GM18867 (cell line): ENCODE results near the gene EIF3B.
"Not testable (repeated sequence)": the region's sequence is repeated elsewhere in the genome, so short reads cannot be mapped to it uniquely, and the experiment has no call there.

Experiments
- ATAC-seq: cut with Tn5 transposase; IDR thresholded peaks from one replicate; pipeline ENCODE4 v1.9.1; 2021; ENCODE audit warnings: mild to moderate bottlenecking, moderate library complexity; ENCODE audit not compliant: unreplicated experiment

EIF3B gene

DNA sequence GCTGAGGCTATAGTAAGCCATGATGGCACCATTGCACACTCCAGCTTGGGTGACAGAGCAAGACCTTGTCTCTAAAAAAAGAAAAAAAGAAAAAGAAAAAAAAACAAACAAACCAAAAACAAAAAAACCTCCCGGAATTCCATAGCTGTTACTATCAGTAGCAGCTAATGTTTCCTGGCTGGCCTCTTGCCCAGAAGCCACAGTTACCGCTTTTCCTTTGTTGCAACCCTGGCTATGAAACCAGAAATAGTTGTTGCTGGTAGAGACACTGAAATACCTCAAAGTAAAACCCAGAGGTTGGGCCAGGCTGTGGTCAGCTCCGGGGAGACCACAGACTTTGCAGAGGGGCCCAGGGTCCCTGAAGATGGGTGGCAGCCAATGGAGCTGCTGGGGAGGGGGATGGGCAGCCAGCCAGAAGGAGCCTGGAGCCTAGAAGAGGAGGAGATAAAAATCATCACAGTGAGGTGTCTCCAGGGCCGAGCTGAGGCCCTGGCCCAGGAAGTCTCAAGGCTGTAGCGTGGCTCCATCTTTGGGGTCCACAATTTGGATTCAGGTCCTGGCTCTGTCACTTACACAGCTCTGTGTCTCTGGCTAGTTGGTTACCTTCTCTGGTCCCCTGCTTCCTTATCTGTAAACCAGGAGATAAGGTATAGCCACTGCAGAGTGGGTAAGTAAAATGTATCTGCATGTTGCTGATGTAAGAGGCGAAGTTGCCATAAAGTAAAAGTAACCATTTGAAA, 45.4 kb downstream of the EIF3B start:
- ATAC-seq, result no peak

DNA sequence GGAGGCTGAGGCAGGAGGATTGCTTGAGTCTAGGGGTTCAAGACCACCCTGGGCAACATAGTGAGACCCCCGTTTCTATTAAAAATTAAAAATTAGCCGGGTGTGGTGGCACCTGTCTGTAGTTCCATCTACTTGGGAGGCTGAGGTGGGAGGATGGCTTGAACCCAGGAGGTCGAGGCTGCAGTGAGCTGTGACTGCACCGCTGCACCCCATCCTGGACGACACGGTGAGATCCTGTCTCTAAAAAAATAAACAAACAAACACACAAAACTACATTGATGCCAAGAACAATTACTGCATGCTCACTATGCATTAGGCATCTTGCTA, 48.0 kb downstream of the EIF3B start:
- no peak for ATAC-seq

DNA sequence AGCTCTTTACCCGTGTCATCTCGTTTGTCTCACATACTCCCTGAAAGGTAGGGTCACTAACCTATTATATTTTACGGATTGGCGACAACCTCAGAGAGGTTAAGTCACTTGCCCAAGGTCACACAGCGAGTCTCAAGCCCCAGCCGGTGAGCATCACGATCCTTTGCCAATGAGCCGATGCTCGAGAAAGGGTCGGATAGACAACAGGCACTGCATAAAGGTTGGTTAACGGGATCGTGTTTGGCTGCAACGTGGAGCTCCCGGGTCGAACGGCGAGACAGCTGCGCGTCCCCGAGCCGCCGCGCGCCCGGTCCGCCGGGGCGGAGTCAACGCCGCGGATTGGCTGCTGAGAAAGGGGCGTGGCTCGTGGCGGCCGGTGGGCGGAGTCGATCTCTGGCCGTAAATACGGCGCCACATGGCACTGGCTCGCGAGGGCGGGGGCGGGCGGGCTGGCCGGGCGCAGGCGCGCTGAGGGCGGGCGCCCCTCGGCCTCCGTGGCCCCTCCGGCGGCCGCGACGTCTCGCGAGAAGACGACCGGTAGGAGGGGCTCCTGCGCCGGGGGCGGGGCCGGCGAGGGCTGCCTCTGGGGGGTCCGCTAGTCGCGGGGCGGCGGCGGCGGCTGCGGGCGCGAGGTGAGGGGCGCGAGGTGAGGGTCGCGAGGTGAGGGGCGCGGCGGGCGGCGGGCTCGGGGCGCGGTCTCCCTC, 48.5 kb downstream of the EIF3B start, which contains the start of gene CHST12:
Gene CHST12 (plus strand): TSS at position 598 of the 704 bp plus-strand sequence. CDS start 29,029 bp downstream, outside the sequence.
- ATAC-seq, result peak; percentile 42

DNA sequence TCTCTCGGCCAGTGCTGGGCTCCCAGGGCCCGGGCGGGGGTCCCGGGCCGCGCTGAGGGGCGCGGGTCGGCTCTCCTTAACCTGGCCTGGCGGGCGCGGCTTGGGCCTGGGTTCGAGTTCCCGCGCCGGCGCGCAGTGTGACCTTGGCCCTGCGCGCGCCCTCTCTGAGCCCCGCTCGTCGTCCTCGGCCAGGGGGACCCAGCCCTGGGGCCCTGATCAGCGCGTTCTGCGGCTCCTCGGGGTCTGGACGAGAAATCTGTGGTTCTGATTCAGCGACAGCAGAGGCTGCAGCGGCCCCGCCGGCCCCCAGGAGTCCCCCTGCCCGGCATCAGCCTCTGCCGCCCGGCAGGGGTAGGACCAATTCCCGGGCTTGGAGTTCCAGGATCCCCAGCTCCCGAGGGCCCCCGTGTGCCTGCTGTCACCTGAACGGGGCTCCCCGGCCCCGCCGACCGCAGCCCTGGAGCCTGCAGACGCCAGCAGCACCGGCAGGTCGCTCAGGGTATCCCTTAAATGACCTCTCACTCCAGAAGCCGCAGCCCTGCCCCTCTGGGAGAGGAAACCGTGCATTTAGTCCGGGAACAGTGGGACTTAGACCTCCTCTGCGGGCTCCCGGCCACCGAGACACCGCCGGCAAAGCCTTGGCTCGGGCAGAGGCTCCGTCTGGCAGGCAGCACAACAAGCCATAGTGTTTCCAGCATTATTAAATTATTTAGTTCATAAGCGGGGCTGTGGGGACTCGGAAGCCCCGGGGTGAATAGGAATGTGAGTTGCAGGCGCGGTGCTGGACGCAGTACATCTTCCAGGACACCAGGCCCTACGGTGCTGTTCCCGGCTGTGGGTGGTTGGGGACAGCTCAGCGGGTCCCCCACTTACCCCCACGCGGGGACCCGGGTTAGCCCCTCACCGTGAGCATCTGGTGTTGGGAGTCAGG, 49.4 kb downstream of the EIF3B start:
- ATAC-seq, result peak; percentile 1

GRCh38 chr7:2404714-2405119, 50.1 kb downstream of the EIF3B start:
- ATAC-seq, result no peak

DNA sequence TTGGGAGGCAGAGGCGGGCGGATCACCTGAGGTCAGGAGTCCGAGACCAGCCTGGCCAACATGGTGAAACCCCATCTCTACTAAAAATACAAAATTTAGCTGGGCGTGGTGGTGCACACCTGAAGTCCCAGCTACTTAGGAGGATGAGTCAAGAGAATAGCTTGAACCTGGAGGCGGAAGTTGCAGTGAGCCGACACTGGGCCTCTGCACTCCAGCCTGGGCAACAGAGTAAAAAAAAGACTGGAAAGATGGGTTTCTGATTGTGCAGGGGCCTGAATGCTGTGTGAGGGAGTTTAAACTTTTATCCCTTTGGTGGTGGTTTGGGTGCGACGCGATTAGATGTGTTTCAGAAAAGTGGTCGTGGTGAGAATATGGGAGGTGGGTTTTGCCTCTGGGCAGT, 50.6 kb downstream of the EIF3B start:
- no peak for ATAC-seq

DNA sequence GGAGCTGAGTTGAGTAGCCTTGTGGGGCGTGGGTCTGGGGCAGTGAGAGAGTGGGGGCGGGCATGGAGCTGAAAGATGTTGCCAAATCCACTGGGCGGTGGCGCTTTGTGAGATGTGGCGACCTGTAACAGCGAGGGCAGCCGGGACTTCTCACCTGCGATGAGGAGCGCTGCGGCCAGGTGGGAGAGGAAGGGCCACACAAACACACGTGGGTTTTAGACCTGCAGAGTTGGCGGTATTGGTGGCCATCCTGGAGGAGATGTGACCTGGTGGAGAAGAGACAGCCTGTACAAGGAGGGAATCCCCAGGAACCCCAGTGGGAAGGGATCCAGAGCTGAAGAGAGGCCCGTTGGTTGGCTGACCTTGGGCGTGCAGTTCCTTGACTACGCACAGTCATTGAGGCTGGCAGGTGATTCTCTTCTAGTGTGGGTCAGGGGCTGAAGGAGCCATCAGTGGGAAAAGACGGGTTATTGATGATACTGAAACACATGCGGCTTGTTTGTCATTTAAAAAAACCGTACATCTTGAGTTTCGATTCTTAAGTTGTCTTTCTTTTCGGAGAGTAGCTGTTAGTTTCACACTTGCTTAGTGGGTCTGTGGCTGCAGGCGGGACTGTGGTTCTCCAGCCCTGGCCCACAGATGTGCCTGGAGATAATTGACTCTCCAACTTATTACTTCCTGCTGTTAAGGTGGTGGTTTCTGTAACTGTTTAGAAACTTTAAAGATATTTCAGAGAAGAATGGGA, 51.1 kb downstream of the EIF3B start:
- ATAC-seq, result peak; percentile 53

DNA sequence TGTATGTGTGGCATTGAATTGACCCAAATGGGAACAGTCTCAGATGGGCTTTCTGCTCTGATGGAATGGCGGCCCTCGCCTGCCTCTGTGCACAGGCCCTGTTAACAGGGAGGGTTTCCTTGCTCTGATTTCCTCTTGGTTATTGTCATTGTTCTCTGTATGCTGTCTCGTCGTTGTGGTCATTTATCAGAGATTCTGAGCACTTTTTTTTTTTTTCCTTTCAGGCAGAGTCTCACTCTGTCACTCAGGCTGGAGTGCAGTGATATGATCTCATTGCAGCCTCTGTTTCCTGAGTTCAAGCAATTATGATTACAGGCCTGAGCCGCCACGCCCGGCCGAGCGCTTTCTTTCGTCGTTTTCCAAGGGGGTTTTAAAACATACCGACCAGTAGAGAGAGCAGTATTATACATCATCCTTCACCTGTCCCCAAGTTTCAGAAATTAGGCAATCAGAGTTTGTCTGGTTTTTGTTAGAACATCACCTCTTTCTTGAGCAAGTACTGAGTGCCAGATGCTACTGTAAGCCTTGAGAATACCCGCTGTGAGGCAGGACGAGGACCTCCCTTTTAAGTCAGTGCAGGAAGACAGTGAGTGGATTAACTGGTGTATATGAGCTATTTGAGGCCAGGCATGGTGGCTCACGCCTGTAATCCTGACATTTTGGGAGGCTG, 55.3 kb downstream of the EIF3B start:
- ATAC-seq, result no peak

DNA sequence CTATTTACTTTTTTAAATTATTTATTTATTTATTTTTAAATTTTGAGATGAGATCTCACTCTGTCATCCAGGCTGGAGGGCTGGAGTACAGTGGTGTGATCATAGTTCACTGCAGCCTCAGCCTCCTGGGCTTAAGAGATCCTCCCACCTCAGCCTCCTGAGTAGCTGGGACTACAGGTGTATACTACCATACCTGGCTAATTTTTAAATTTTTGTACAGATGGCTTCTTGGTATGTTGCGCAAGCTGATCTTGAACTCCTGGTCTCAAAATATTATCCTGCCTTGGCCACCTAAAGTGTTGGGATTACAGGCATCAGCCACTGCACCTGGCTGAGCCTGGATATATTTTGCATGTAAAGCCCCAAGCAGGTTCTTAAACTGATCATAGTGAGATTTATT, 56.4 kb downstream of the EIF3B start:
- no peak for ATAC-seq

DNA sequence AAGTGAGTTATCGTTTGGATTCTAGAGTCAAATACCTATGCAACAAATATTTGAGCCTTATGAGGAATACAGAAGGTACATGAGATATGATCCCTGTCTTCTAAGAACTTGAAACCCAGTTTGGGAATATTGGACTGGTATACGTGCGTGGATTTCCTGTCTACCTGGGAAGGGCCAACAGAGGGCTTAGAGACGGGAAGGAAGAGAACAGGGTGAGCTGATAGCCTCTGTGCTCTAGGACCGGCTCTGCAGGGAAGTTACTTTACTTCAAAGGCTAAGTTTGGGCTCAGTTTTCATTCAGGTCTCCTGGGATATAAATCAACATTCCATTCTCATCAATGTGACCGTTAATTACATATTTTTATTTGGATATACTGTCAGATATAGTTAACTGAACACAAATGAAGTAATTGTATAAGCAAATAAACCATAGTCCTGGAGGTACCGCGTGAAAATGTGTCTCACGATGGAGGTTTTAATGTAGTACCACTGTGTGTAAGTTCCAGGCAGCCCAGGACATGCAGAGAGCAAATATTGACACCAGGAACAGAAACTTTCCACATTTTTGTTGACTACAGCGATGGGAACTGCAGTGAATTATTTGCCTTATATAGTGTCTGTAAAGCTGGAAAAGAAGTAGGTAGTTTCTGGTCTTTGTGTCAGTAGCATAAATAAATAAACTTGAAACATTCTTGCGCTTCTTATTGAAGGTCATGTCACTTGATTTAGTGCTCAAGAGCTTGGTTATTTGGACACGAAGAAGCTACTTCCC, 57.4 kb downstream of the EIF3B start:
- no peak for ATAC-seq

DNA sequence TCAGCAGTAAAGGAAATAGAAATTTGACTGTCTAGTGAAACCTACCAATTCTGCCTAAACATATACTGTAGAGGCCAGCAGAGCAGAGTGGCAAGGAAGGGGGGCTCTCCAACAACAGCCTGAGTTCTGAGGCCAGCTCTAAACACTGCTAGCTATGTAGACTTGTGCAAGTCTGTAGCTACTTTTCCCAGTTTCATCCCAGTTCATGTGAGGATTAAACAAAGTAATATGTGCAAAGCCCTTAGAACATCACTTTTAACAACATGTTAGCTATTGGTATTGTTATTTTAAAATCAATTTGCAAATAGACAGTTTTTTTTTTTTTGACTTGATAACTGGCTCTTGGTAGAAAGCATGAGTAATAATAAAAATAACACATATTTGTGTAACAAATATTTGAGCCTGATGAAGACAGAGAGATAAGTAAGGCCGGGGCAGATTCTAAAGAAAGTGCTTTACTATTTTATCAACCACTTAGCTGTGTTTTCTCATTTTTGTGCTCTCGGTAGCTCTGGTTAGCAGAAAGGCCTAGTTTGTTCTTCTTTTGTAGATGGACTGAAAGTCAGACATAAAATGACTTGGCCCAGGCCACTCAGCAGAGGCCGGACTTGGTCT, 58.1 kb downstream of the EIF3B start:
- ATAC-seq, result no peak

- no peak for ATAC-seq
Observed at GRCh38 chr7:2416063-2416462, 61.4 kb downstream of the EIF3B start.

- ATAC-seq, result no peak
Observed at GRCh38 chr7:2416650-2417049, 62.0 kb downstream of the EIF3B start.

DNA sequence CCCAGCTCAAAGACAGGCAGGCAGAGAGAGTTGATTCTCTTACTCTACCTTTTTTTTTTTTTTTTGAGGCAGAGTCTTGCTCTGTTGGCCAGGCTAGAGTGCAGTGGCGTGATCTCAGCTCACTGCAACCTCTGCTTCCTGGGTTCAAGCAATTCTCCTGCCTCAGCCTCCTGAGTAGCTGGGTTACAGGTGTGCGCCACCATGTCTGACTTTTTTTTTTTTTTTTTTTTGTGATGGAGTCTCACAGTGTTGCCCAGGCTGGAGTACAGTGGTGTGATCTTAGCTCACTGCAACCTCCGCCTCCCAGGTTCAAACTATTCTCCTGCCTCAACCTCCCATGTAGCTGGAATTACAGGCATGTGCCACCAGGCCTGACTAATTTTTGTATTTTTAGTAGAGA, 62.6 kb downstream of the EIF3B start:
- not testable (repeated sequence) for ATAC-seq

- no peak for ATAC-seq
Observed at GRCh38 chr7:2417981-2418481, 63.4 kb downstream of the EIF3B start.

DNA sequence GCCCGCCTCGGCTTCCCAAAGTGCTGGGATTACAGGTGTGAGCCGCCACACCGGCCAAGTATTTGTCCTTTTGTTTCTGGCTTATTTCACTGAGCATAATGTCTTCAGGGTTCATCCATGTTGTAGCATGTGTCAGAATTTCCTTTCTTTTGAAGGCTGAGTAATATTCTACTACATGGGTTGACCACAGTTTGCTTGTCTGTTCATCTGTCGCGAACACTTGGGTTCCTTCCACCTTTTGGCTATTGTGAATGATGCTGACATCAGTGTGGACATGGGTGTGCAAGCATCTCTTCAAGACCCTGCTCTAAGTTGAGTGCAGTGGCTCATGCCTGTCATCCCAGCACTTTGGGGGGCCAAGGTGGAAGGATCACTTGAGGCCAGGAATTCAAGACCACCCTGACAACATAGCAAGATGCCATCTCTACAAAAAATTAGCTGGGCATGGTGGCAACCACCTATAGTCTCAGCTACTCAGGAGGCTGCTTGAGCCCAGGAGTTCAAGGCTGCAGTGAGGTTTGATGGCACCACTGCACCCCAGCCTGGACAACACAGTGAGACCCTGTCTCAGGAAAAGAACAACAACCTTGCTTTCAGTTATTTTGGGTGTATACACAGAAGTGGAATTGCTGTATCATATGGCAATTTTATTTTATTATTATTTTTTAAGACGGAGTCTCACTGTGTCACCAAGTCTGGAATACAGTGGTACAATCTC, 65.7 kb downstream of the EIF3B start:
- no peak for ATAC-seq

DNA sequence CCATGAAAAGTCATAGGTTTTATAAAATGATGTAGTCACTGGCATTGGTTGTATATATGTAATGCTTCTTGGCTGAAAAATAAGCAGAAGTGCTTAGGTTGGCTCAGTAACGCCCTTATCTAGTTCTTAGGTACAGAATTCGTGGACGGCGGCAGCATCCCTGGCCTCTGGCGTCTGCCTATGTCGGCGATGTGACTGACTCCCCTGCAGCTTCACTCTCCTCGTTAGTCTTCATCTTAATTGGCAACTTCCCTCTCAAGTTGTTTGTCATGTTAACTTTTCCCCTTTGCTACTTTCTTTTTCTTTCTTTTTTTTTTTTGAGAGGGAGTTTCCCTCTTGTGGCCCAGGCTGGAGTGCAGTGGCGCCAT, 67.3 kb downstream of the EIF3B start:
- ATAC-seq, result no peak

- no peak for ATAC-seq
Observed at GRCh38 chr7:2425749-2426148, 71.1 kb downstream of the EIF3B start.
